Peyer's patch (tissue), 4 donors: ENCODE data around the gene CDK12.

Experiments used
- POLR2A ChIP-seq, 2 donors: fragments of 450-650 bp; IDR thresholded peaks; one replicate each; pipeline ENCODE4 v1.5.1; 2017; ENCODE audit warnings: antibody characterized with exemption in 2 of 2, mild to moderate bottlenecking in 2 of 2, moderate library complexity in 2 of 2
- TF ChIP-seq, protein P1 (sequence below), 6 experiments: fragments of 450-650 bp in 4 of 6; fragments of 200-600 bp in 2 of 6; sonication (generic) in 1 of 6; IDR thresholded peaks; one replicate each; pipeline ENCODE4 v1.5.1; 2017 to 2019; ENCODE audit warnings: antibody characterized with exemption in 6 of 6, mild to moderate bottlenecking in 3 of 6, moderate library complexity in 1 of 6

DNA sequence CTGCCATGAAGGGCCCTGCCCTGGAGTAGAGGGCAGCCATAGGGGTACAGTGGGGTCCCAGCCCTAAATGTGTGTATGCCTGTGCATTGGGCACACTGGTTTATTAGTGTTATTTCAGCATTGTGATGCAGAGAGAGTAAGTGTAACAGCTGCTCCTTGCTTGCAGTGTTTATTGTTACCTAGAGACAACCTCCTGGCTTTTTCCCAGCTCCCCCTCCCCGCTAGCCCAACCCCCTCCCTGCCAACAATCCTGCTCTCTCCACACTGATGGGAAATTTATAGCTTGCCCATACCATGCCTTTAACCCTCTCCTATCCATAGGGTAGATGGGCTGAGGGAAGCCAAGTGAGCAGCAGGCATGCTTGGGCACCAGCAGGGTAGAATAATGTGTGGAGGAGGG lies 95.1 kb downstream of the CDK12 start:
- TF ChIP-seq, protein P1, sequence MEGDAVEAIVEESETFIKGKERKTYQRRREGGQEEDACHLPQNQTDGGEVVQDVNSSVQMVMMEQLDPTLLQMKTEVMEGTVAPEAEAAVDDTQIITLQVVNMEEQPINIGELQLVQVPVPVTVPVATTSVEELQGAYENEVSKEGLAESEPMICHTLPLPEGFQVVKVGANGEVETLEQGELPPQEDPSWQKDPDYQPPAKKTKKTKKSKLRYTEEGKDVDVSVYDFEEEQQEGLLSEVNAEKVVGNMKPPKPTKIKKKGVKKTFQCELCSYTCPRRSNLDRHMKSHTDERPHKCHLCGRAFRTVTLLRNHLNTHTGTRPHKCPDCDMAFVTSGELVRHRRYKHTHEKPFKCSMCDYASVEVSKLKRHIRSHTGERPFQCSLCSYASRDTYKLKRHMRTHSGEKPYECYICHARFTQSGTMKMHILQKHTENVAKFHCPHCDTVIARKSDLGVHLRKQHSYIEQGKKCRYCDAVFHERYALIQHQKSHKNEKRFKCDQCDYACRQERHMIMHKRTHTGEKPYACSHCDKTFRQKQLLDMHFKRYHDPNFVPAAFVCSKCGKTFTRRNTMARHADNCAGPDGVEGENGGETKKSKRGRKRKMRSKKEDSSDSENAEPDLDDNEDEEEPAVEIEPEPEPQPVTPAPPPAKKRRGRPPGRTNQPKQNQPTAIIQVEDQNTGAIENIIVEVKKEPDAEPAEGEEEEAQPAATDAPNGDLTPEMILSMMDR (IDR thresholded peaks at IDR 0.05) = no peak
- TF ChIP-seq POLR2A (IDR thresholded peaks at IDR 0.05) = no peak
